ENCODE measurements around the gene VTI1A. TPM values are rescaled to one million over a fixed set of nuclear protein-coding genes. Genes with fewer than 3 reads are reported as not detected.

Gene VTI1A
- polyA plus RNA-seq, 1 of the 3 experiments (the other 2 are of a cell fraction), result 8.3 TPM

DNA sequence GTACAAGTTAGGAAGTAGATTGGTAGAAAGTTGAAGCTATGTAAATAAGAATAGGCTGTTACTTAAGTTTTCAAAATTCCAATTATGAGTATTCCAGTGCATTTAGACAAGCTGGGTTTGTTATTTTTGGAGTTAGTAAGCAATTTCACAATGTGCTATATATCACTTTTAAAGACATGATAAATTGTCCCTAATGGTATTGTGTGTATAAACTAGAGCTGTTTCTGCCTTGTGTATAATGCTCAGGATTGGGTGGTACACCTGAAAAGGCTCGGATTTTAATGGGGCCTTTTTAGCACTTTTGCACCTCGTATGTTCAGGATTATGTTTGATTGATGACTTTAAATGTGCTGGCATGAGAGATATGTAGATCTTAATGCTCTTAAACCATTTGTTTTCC lies 175.8 kb downstream of the VTI1A start:
- Histone ChIP-seq H3K4me2 (no peak overlapping the region), H3K4me1 (ENCODE audit: control insufficient read depth in 1 of 2, insufficient read depth in 2 of 2, low read depth in 1 of 2, low read length in 1 of 2) (no peaks in the 10 kb centered on the region; a peak in 1 of 4 replicates), H3K9ac (no peak overlapping the region), H3F3A (replicated peaks; ENCODE audit: insufficient read depth) (no peaks in the 10 kb centered on the region), H2AFZ (ENCODE audit: low read depth) (no peak overlapping the region), H3K9me2 (no peaks in the 10 kb centered on the region), H3K79me2 (ENCODE audit: insufficient read depth) (no peaks in the 10 kb centered on the region), H4K20me1 (ENCODE audit: insufficient read depth) (no peaks in the 10 kb centered on the region), H3K27me3 (ENCODE audit: insufficient read depth) (no peaks in the 10 kb centered on the region), H3K36me3 (replicated peaks in 1 of 2; ENCODE audit: control insufficient read depth in 1 of 2, insufficient read depth in 2 of 2, low read length in 1 of 2) (no peaks in the 10 kb centered on the region), H3K4me3 (ENCODE audit: low read depth in 2 of 2, low read length in 1 of 2) (no peak overlapping the region), H3K27ac (ENCODE audit: low read depth in 2 of 2, low read length in 1 of 2) (no peak overlapping the region), H3K9me3 (no peaks in the 10 kb centered on the region)
- CTCF ChIA-PET, result interaction anchor here (0.7 to 1.1 kb wide), 2 partner anchors 10 to 147 kb away, joined by 3 read pairs; no protein-coding TSS in a partner anchor
- TF ChIP-seq, protein P1, sequence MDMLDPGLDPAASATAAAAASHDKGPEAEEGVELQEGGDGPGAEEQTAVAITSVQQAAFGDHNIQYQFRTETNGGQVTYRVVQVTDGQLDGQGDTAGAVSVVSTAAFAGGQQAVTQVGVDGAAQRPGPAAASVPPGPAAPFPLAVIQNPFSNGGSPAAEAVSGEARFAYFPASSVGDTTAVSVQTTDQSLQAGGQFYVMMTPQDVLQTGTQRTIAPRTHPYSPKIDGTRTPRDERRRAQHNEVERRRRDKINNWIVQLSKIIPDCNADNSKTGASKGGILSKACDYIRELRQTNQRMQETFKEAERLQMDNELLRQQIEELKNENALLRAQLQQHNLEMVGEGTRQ (IDR thresholded peaks at IDR 0.05; ENCODE audit: borderline replicate concordance, low read depth, low read length), result no peak
- no peak for TF ChIP-seq SIN3A (IDR thresholded peaks at IDR 0.05; ENCODE audit: borderline replicate concordance, low read depth, low read length)
- TF ChIP-seq FOXJ3 (CRISPR knock-in tag; IDR thresholded peaks at IDR 0.05), result no peak
- no peak for TF ChIP-seq RCOR1 (IDR thresholded peaks at IDR 0.05; ENCODE audit: low read length)
- TF ChIP-seq, protein P2, sequence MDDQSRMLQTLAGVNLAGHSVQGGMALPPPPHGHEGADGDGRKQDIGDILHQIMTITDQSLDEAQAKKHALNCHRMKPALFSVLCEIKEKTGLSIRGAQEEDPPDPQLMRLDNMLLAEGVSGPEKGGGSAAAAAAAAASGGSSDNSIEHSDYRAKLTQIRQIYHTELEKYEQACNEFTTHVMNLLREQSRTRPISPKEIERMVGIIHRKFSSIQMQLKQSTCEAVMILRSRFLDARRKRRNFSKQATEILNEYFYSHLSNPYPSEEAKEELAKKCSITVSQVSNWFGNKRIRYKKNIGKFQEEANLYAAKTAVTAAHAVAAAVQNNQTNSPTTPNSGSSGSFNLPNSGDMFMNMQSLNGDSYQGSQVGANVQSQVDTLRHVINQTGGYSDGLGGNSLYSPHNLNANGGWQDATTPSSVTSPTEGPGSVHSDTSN (IDR thresholded peaks at IDR 0.05), result no peak
- no peak for TF ChIP-seq FOXM1 (IDR thresholded peaks at IDR 0.05; ENCODE audit: low read depth)
- TF ChIP-seq, protein P3, sequence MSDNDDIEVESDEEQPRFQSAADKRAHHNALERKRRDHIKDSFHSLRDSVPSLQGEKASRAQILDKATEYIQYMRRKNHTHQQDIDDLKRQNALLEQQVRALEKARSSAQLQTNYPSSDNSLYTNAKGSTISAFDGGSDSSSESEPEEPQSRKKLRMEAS (IDR thresholded peaks at IDR 0.05; ENCODE audit: low read depth), result no peak
- TF ChIP-seq ELF1 (IDR thresholded peaks at IDR 0.05), result no peak
- TF ChIP-seq MXI1 (IDR thresholded peaks at IDR 0.05; ENCODE audit: low read depth, low read length), result no peak
- no peak for TF ChIP-seq NFIC (IDR thresholded peaks at IDR 0.05; ENCODE audit: borderline replicate concordance)
- TF ChIP-seq NRF1 (IDR thresholded peaks at IDR 0.05; ENCODE audit: low read depth, low read length), result no peak
- TF ChIP-seq, protein P4, sequence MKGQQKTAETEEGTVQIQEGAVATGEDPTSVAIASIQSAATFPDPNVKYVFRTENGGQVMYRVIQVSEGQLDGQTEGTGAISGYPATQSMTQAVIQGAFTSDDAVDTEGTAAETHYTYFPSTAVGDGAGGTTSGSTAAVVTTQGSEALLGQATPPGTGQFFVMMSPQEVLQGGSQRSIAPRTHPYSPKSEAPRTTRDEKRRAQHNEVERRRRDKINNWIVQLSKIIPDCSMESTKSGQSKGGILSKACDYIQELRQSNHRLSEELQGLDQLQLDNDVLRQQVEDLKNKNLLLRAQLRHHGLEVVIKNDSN (IDR thresholded peaks at IDR 0.05; ENCODE audit: borderline replicate concordance, low read depth), result no peak
- TF ChIP-seq, protein P5, sequence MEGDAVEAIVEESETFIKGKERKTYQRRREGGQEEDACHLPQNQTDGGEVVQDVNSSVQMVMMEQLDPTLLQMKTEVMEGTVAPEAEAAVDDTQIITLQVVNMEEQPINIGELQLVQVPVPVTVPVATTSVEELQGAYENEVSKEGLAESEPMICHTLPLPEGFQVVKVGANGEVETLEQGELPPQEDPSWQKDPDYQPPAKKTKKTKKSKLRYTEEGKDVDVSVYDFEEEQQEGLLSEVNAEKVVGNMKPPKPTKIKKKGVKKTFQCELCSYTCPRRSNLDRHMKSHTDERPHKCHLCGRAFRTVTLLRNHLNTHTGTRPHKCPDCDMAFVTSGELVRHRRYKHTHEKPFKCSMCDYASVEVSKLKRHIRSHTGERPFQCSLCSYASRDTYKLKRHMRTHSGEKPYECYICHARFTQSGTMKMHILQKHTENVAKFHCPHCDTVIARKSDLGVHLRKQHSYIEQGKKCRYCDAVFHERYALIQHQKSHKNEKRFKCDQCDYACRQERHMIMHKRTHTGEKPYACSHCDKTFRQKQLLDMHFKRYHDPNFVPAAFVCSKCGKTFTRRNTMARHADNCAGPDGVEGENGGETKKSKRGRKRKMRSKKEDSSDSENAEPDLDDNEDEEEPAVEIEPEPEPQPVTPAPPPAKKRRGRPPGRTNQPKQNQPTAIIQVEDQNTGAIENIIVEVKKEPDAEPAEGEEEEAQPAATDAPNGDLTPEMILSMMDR (IDR thresholded peaks at IDR 0.05), result no peak
- 83% methylated on average over 2 of the region's 2 CpGs for WGBS (ENCODE audit: low lambda C conversion rate)
- POLR2A ChIA-PET, result no interaction called here
- DNase-seq, result no peak
